HFF-Myc (cell line): ENCODE results near the gene OCIAD2.

Source experiments
- DNase-seq: peaks from one replicate; pipeline ENCODE4 v3.0.0-alpha.2; 2011; ENCODE audit warnings: low read depth; ENCODE audit errors: extremely low read depth
- H3K4me3 ChIP-seq: replicated peaks from 2 replicates; pipeline ENCODE4 v1.5.1; 2011; ENCODE audit warnings: low read depth, mild to moderate bottlenecking, control low read depth, low read length
- CTCF ChIP-seq: IDR thresholded peaks from 2 replicates; pipeline ENCODE4 v1.5.1; 2012; ENCODE audit warnings: mild to moderate bottlenecking, low read depth, low read length, control low read depth; ENCODE audit errors: missing control alignments

Gene OCIAD2

GRCh38 chr4:48836658-48837057, 69.9 kb downstream of the OCIAD2 start:
- DNase-seq: no peak
- TF ChIP-seq CTCF: no peak
- no peak overlapping the region for H3K4me3 ChIP-seq
